Measurements from ENCODE around the gene OR51D1.

OR51D1 gene

DNA sequence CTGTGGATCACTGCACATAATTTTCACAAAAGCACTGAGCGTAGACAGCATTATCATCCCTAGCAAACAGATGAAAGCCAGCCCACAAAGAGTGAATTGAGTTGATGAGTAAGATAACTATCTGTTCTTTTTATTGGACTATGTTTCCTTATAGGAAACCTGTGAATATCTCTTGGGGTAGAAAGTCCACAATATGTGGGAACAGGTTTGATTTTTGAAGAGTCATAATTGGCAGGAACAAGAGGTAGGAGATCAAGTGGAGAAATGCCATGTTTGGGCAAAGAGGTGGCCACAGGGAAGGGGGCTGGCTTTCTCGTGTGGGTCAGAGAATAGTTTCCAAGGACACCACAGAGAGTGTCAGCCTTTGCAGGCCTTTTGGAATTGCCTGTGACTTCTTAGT, 36.5 kb downstream of the OR51D1 start:
- Histone ChIP-seq H3K27ac (ENCODE audit: extremely low read depth, low read depth, low read length) (no peak overlapping the region), H3K9me3 (ENCODE audit: control insufficient read depth, insufficient read depth, low read depth, low read length) (no peaks in the 10 kb centered on the region), H3K36me3 (ENCODE audit: control insufficient read depth in 2 of 2, insufficient read depth in 1 of 2, low read length in 2 of 2) (no peaks in the 10 kb centered on the region), H3K4me3 (ENCODE audit: low read depth, low read length) (no peak overlapping the region), H3K4me1 (ENCODE audit: control insufficient read depth, insufficient read depth, low read length) (no peaks in the 10 kb centered on the region)
- TF ChIP-seq ZNF155 (tag by site-specific recombination; IDR thresholded peaks at IDR 0.05), result no peak
- ChIA-PET CTCF (no interaction called here), POLR2A (no interaction called here)

DNA sequence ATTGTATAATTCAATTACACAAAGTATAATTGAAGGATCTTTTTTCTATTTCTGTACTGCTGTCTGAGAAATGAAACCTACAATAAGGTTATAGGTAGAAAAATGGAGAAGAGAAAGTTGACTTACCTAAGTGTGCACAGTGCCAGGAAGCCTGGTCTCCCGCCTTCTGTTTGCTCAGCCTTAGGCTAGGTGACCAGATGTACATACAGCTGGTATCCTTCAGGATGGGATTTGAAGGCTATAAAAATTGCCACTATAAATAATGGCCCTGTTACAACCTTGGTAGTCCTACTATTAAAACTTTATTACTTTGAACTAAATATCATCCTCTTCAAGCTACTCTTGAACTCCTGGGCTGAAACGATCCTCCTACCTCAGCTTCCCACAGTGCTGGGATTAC, 40.7 kb downstream of the OR51D1 start:
- ChIA-PET CTCF (interaction anchor here (1.0 kb wide), 1 partner anchor 48 kb away, joined by 6 read pairs; no protein-coding TSS in a partner anchor), POLR2A (no interaction called here)
- TF ChIP-seq ZNF785 (tag by site-specific recombination; IDR thresholded peaks at IDR 0.05) (no peak), ZNF585B (tag by site-specific recombination; IDR thresholded peaks at IDR 0.05) (no peak), REPIN1 (tag by site-specific recombination; IDR thresholded peaks at IDR 0.05; ENCODE audit: low read depth) (no peak), ZNF529 (tag by site-specific recombination; IDR thresholded peaks at IDR 0.05; ENCODE audit: insufficient replicate concordance) (no peak), SP7 (tag by site-specific recombination; IDR thresholded peaks at IDR 0.05) (no peak), SP2 (tag by site-specific recombination; IDR thresholded peaks at IDR 0.05) (no peak), ZNF132 (tag by site-specific recombination; IDR thresholded peaks at IDR 0.05; ENCODE audit: borderline replicate concordance) (no peak), ZNF48 (tag by site-specific recombination; IDR thresholded peaks at IDR 0.05) (no peak)
- TF ChIP-seq, protein P1, sequence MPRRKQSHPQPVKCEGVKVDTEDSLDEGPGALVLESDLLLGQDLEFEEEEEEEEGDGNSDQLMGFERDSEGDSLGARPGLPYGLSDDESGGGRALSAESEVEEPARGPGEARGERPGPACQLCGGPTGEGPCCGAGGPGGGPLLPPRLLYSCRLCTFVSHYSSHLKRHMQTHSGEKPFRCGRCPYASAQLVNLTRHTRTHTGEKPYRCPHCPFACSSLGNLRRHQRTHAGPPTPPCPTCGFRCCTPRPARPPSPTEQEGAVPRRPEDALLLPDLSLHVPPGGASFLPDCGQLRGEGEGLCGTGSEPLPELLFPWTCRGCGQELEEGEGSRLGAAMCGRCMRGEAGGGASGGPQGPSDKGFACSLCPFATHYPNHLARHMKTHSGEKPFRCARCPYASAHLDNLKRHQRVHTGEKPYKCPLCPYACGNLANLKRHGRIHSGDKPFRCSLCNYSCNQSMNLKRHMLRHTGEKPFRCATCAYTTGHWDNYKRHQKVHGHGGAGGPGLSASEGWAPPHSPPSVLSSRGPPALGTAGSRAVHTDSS (tag by site-specific recombination; IDR thresholded peaks at IDR 0.05), result no peak
- Histone ChIP-seq H3K27ac (ENCODE audit: extremely low read depth, low read depth, low read length) (no peak overlapping the region), H3K4me1 (ENCODE audit: control insufficient read depth, insufficient read depth, low read length) (no peaks in the 10 kb centered on the region), H3K4me3 (ENCODE audit: low read depth, low read length) (no peak overlapping the region), H3K36me3 (ENCODE audit: control insufficient read depth in 2 of 2, insufficient read depth in 1 of 2, low read length in 2 of 2) (no peaks in the 10 kb centered on the region), H3K9me3 (ENCODE audit: control insufficient read depth, insufficient read depth, low read depth, low read length) (no peaks in the 10 kb centered on the region)

DNA sequence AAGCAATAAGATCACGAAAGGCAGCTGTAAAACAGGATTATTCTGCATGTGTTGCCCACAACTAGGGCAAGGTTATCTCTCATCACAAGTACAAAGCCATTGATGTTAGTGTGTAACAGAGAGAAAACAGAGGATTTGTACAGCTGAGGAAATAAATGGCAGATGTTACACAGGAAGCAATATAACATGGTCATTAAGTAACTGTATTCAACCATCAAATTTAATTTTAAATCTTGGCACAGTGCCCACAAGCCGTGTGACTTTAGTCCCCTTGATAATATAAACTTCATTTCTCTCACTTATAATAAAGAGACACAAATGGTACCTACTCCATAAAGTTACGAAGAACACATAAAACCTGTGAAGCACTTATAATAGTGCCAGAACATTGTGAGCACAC, 43.1 kb downstream of the OR51D1 start:
- TF ChIP-seq ZNF114 (tag by site-specific recombination; IDR thresholded peaks at IDR 0.05), result no peak
- TF ChIP-seq, protein P2, sequence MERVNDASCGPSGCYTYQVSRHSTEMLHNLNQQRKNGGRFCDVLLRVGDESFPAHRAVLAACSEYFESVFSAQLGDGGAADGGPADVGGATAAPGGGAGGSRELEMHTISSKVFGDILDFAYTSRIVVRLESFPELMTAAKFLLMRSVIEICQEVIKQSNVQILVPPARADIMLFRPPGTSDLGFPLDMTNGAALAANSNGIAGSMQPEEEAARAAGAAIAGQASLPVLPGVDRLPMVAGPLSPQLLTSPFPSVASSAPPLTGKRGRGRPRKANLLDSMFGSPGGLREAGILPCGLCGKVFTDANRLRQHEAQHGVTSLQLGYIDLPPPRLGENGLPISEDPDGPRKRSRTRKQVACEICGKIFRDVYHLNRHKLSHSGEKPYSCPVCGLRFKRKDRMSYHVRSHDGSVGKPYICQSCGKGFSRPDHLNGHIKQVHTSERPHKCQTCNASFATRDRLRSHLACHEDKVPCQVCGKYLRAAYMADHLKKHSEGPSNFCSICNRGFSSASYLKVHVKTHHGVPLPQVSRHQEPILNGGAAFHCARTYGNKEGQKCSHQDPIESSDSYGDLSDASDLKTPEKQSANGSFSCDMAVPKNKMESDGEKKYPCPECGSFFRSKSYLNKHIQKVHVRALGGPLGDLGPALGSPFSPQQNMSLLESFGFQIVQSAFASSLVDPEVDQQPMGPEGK (tag by site-specific recombination; IDR thresholded peaks at IDR 0.05), result no peak
- TF ChIP-seq ZNF133 (tag by site-specific recombination; IDR thresholded peaks at IDR 0.05), result no peak
- TF ChIP-seq EGR2 (tag by site-specific recombination; IDR thresholded peaks at IDR 0.05; ENCODE audit: low read depth), result no peak
- TF ChIP-seq, protein P3, sequence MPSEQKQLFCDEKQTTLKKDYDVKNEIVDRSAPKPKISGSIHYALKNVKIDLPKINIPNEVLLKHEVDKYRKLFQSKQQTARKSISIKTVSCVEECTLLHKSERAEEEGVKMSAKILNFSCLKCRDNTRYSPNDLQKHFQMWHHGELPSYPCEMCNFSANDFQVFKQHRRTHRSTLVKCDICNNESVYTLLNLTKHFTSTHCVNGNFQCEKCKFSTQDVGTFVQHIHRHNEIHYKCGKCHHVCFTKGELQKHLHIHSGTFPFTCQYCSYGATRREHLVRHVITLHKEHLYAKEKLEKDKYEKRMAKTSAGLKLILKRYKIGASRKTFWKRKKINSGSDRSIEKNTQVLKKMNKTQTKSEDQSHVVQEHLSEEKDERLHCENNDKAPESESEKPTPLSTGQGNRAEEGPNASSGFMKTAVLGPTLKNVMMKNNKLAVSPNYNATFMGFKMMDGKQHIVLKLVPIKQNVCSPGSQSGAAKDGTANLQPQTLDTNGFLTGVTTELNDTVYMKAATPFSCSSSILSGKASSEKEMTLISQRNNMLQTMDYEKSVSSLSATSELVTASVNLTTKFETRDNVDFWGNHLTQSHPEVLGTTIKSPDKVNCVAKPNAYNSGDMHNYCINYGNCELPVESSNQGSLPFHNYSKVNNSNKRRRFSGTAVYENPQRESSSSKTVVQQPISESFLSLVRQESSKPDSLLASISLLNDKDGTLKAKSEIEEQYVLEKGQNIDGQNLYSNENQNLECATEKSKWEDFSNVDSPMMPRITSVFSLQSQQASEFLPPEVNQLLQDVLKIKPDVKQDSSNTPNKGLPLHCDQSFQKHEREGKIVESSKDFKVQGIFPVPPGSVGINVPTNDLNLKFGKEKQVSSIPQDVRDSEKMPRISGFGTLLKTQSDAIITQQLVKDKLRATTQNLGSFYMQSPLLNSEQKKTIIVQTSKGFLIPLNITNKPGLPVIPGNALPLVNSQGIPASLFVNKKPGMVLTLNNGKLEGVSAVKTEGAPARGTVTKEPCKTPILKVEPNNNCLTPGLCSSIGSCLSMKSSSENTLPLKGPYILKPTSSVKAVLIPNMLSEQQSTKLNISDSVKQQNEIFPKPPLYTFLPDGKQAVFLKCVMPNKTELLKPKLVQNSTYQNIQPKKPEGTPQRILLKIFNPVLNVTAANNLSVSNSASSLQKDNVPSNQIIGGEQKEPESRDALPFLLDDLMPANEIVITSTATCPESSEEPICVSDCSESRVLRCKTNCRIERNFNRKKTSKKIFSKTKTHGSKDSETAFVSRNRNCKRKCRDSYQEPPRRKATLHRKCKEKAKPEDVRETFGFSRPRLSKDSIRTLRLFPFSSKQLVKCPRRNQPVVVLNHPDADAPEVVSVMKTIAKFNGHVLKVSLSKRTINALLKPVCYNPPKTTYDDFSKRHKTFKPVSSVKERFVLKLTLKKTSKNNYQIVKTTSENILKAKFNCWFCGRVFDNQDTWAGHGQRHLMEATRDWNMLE (tag by site-specific recombination; conservative IDR thresholded peaks at IDR 0.05; ENCODE audit: low read depth), result no peak
- Histone ChIP-seq H3K36me3 (ENCODE audit: control insufficient read depth in 2 of 2, insufficient read depth in 1 of 2, low read length in 2 of 2) (no peaks in the 10 kb centered on the region), H3K27ac (ENCODE audit: extremely low read depth, low read depth, low read length) (no peak overlapping the region), H3K9me3 (ENCODE audit: control insufficient read depth, insufficient read depth, low read depth, low read length) (no peaks in the 10 kb centered on the region), H3K4me1 (ENCODE audit: control insufficient read depth, insufficient read depth, low read length) (no peaks in the 10 kb centered on the region), H3K4me3 (ENCODE audit: low read depth, low read length) (no peak overlapping the region)
- ChIA-PET CTCF (no interaction called here), POLR2A (no interaction called here)
